HEK293 (cell line): ENCODE results near the gene STARD10.

Source experiments
- CTCF ChIA-PET: fragments of 350-600 bp; formaldehyde crosslinking; extraction: SDS; loops from one replicate; lab custom pipeline; 2021; ENCODE audit warnings: antibody characterized with exemption; lab: Yijun Ruan, JAX
- POLR2A ChIA-PET: fragments of 300-600 bp; formaldehyde crosslinking; extraction: SDS; loops from one replicate; lab custom pipeline; 2020; ENCODE audit warnings: antibody characterized with exemption, inconsistent platforms; lab: Yijun Ruan, JAX
- H3K27ac ChIP-seq: fragments of 200-500 bp; sonication (Bioruptor generic); 2 replicates; pipeline ENCODE4 v1.5.1; 2014; ENCODE audit warnings: low read depth, low read length, control low read depth, inconsistent platforms; ENCODE audit errors: extremely low read depth
- H3K36me3 ChIP-seq, 2 experiments: fragments of 200-500 bp in 1 of 2; sonication (Bioruptor generic) in 1 of 2; 1 replicate in 1 of 2; 2 replicates in 1 of 2; pipeline ENCODE4 v1.5.1; 2014 to 2017; ENCODE audit warnings: inconsistent platforms in 2 of 2, low read length in 2 of 2; ENCODE audit not compliant: control insufficient read depth in 2 of 2, insufficient read depth in 1 of 2
- H3K4me1 ChIP-seq: fragments of 200-500 bp; sonication (Bioruptor generic); 2 replicates; pipeline ENCODE4 v1.5.1; 2014; ENCODE audit warnings: mild to moderate bottlenecking, low read length, inconsistent platforms; ENCODE audit not compliant: control insufficient read depth, insufficient read depth
- H3K4me3 ChIP-seq: 2 replicates; pipeline ENCODE4 v1.5.1; 2011; ENCODE audit warnings: low read depth, mild to moderate bottlenecking, control low read depth, low read length, moderate library complexity
- H3K9me3 ChIP-seq: fragments of 200-500 bp; sonication (Bioruptor generic); 2 replicates; pipeline ENCODE4 v1.5.1; 2014; ENCODE audit warnings: low read depth, low read length, inconsistent platforms; ENCODE audit not compliant: control insufficient read depth, insufficient read depth
- KLF10 ChIP-seq: fragments of 450-650 bp; IDR thresholded peaks from 2 replicates; pipeline ENCODE4 v1.5.1; 2018; ENCODE audit warnings: missing biosample characterization, mild to moderate bottlenecking, missing genetic modification characterization
- KLF7 ChIP-seq: fragments of 450-650 bp; formaldehyde crosslinking; IDR thresholded peaks from 2 replicates; pipeline ENCODE4 v1.5.1; 2016; ENCODE audit warnings: missing biosample characterization, missing genetic modification characterization, borderline replicate concordance
- MZF1 ChIP-seq: fragments of 450-650 bp; formaldehyde crosslinking; IDR thresholded peaks from 2 replicates; pipeline ENCODE4 v1.5.1; 2017; ENCODE audit warnings: missing biosample characterization, missing genetic modification characterization, borderline replicate concordance
- OSR2 ChIP-seq: fragments of 450-650 bp; formaldehyde crosslinking; IDR thresholded peaks from 2 replicates; pipeline ENCODE4 v1.5.1; 2016; ENCODE audit warnings: missing biosample characterization, missing genetic modification characterization
- RBAK ChIP-seq: fragments of 450-650 bp; formaldehyde crosslinking; IDR thresholded peaks from 2 replicates; pipeline ENCODE4 v1.5.1; 2016; ENCODE audit warnings: missing biosample characterization, missing genetic modification characterization
- SETDB1 ChIP-seq: IDR thresholded peaks from one replicate; pipeline ENCODE4 v1.6.1; 2017; ENCODE audit warnings: mild to moderate bottlenecking, low read length, moderate library complexity, mixed read lengths; ENCODE audit not compliant: insufficient read length
- ZNF10 ChIP-seq: fragments of 450-650 bp; formaldehyde crosslinking; IDR thresholded peaks from 2 replicates; pipeline ENCODE4 v1.5.1; 2017; ENCODE audit warnings: missing biosample characterization, missing genetic modification characterization
- ZNF18 ChIP-seq: fragments of 450-650 bp; formaldehyde crosslinking; IDR thresholded peaks from 2 replicates; pipeline ENCODE4 v1.5.1; 2016; ENCODE audit warnings: missing biosample characterization, missing genetic modification characterization
- ZNF266 ChIP-seq: fragments of 450-650 bp; formaldehyde crosslinking; IDR thresholded peaks from 2 replicates; pipeline ENCODE4 v1.5.1; 2016; ENCODE audit warnings: missing biosample characterization, missing genetic modification characterization, low read depth
- ZNF280D ChIP-seq: fragments of 450-650 bp; formaldehyde crosslinking; IDR thresholded peaks from 2 replicates; pipeline ENCODE4 v1.5.1; 2016; ENCODE audit warnings: missing biosample characterization, missing genetic modification characterization
- ZNF398 ChIP-seq: fragments of 450-650 bp; formaldehyde crosslinking; IDR thresholded peaks from 2 replicates; pipeline ENCODE4 v1.5.1; 2017; ENCODE audit warnings: missing biosample characterization, missing genetic modification characterization
- ZNF426 ChIP-seq: fragments of 450-650 bp; formaldehyde crosslinking; IDR thresholded peaks from 2 replicates; pipeline ENCODE4 v1.5.1; 2017; ENCODE audit warnings: missing biosample characterization, missing genetic modification characterization, mild to moderate bottlenecking, inconsistent platforms, moderate library complexity
- ZNF48 ChIP-seq: fragments of 450-650 bp; formaldehyde crosslinking; IDR thresholded peaks from 2 replicates; pipeline ENCODE4 v1.5.1; 2016; ENCODE audit warnings: missing biosample characterization, missing genetic modification characterization
- ZNF521 ChIP-seq: fragments of 450-650 bp; formaldehyde crosslinking; IDR thresholded peaks from 2 replicates; pipeline ENCODE4 v1.5.1; 2017; ENCODE audit warnings: missing biosample characterization, mild to moderate bottlenecking, missing genetic modification characterization
- ZNF610 ChIP-seq: fragments of 450-650 bp; formaldehyde crosslinking; IDR thresholded peaks from 2 replicates; pipeline ENCODE4 v1.5.1; 2016; ENCODE audit warnings: missing biosample characterization, missing genetic modification characterization, borderline replicate concordance
- ZNF623 ChIP-seq: fragments of 450-650 bp; formaldehyde crosslinking; IDR thresholded peaks from 2 replicates; pipeline ENCODE4 v1.5.1; 2016; ENCODE audit warnings: missing biosample characterization, missing genetic modification characterization
- ZNF785 ChIP-seq: fragments of 450-650 bp; formaldehyde crosslinking; IDR thresholded peaks from 2 replicates; pipeline ENCODE4 v1.5.1; 2016; ENCODE audit warnings: missing biosample characterization, missing genetic modification characterization
- ZNF830 ChIP-seq: fragments of 450-650 bp; IDR thresholded peaks from 2 replicates; pipeline ENCODE4 v1.5.0; 2018; ENCODE audit warnings: missing biosample characterization, missing genetic modification characterization, low read depth, mild to moderate bottlenecking, moderate library complexity
- ZSCAN30 ChIP-seq: fragments of 450-650 bp; IDR thresholded peaks from 2 replicates; pipeline ENCODE4 v1.5.1; 2018; ENCODE audit warnings: missing biosample characterization, mild to moderate bottlenecking, missing genetic modification characterization, moderate library complexity
- ZSCAN5A ChIP-seq: fragments of 450-650 bp; formaldehyde crosslinking; IDR thresholded peaks from 2 replicates; pipeline ENCODE4 v1.5.1; 2016; ENCODE audit warnings: missing biosample characterization, missing genetic modification characterization

The STARD10 gene

GRCh38 chr11:72747289-72747855 lies 46.5 kb downstream of the STARD10 start:
- no peaks in the 10 kb centered on the region for H3K4me1 ChIP-seq
- no peak overlapping the region for H3K4me3 ChIP-seq
- H3K36me3 ChIP-seq: peaks cover 0 to 3% of the 10 kb centered on the region in 2 experiments; a peak in 1 of 3 replicates
- H3K27ac ChIP-seq: no peak overlapping the region
- no peaks in the 10 kb centered on the region for H3K9me3 ChIP-seq
- ChIA-PET POLR2A (interaction anchor here (1.1 kb wide), 1 partner anchor 11 kb away, joined by 4 read pairs; no protein-coding TSS in a partner anchor), CTCF (interaction anchor here (0.9 kb wide), 1 partner anchor 22 kb away, joined by 4 read pairs; no protein-coding TSS in a partner anchor)
- TF ChIP-seq ZSCAN5A: no peak
- TF ChIP-seq KLF7 (tag by site-specific recombination): no peak
- no peak for TF ChIP-seq RBAK (tag by site-specific recombination)
- TF ChIP-seq OSR2 (tag by site-specific recombination): no peak
- TF ChIP-seq ZNF10 (tag by site-specific recombination): no peak
- TF ChIP-seq ZNF521 (tag by site-specific recombination): no peak
- no peak for TF ChIP-seq ZNF266 (tag by site-specific recombination)
- no peak for TF ChIP-seq ZNF830 (tag by site-specific recombination)
- TF ChIP-seq MZF1 (tag by site-specific recombination): no peak
- TF ChIP-seq ZSCAN30 (tag by site-specific recombination): no peak
- no peak for TF ChIP-seq ZNF280D
- TF ChIP-seq ZNF785: no peak
- TF ChIP-seq KLF10 (tag by site-specific recombination): no peak
- no peak for TF ChIP-seq ZNF623 (tag by site-specific recombination)
- TF ChIP-seq SETDB1: no peak
- TF ChIP-seq ZNF426 (tag by site-specific recombination): no peak
- TF ChIP-seq ZNF48 (tag by site-specific recombination): no peak
- TF ChIP-seq ZNF398: no peak
- no peak for TF ChIP-seq ZNF610 (tag by site-specific recombination)
- no peak for TF ChIP-seq ZNF18 (tag by site-specific recombination)
